ENCODE data around the gene ZNF835. TPM values are rescaled to one million over a fixed set of nuclear protein-coding genes. Genes with fewer than 3 reads are reported as not detected.
A peak's percentile ranks its signal among the peaks of the same experiment; 100 is the strongest.

ZNF835 gene
- polyA plus RNA-seq, 1 of the 3 experiments (the other 2 are of a cell fraction) = not detected

DNA sequence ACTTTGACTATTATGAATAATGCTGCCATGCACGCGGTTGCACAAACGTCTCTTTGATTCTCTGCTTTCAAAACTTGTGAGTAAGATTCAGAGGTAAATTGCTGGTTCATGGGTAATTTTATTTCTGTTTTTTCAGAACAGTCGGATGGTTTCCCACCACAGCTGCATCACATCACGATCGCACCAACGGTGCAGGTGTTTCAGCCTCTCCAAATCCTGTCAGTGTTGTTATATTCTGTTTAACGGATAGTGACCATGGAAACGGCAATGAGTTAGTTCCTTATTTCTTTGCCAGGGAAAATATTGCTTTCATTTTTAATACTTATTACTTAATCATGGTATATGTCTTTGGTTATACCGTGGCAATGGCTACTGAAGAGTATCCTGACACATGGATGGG lies 19.1 kb upstream of the ZNF835 start:
- H3K9me3 ChIP-seq = no peaks in the 10 kb centered on the region; the same call in 1 of the 2 replicates
- H4K20me1 ChIP-seq (ENCODE audit: insufficient read depth) = no peaks in the 10 kb centered on the region
- TF ChIP-seq FOXJ3 (CRISPR knock-in tag; IDR thresholded peaks at IDR 0.05) (no peak), TAF1 (IDR thresholded peaks at IDR 0.05; ENCODE audit: borderline replicate concordance, low read depth, low read length) (no peak), EZH2phosphoT487 (IDR thresholded peaks at IDR 0.05; ENCODE audit: borderline replicate concordance, low read depth) (no peak), SMC3 (IDR thresholded peaks at IDR 0.05; ENCODE audit: low read depth, low read length) (no peak), RCOR1 (IDR thresholded peaks at IDR 0.05; ENCODE audit: low read length) (no peak), POLR2AphosphoS5 (IDR thresholded peaks at IDR 0.05; ENCODE audit: low read depth, low read length) (no peak), MEF2A (IDR thresholded peaks at IDR 0.05; ENCODE audit: borderline replicate concordance, low read depth) (no peak), SIN3A (IDR thresholded peaks at IDR 0.05; ENCODE audit: borderline replicate concordance, low read depth, low read length) (no peak), IRF3 (IDR thresholded peaks at IDR 0.05; ENCODE audit: low read depth, low read length) (no peak)
- TF ChIP-seq, protein P1, sequence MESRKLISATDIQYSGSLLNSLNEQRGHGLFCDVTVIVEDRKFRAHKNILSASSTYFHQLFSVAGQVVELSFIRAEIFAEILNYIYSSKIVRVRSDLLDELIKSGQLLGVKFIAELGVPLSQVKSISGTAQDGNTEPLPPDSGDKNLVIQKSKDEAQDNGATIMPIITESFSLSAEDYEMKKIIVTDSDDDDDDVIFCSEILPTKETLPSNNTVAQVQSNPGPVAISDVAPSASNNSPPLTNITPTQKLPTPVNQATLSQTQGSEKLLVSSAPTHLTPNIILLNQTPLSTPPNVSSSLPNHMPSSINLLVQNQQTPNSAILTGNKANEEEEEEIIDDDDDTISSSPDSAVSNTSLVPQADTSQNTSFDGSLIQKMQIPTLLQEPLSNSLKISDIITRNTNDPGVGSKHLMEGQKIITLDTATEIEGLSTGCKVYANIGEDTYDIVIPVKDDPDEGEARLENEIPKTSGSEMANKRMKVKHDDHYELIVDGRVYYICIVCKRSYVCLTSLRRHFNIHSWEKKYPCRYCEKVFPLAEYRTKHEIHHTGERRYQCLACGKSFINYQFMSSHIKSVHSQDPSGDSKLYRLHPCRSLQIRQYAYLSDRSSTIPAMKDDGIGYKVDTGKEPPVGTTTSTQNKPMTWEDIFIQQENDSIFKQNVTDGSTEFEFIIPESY (IDR thresholded peaks at IDR 0.05; ENCODE audit: borderline replicate concordance, low read depth) = no peak
- DNase-seq = no peak
- no peaks in the 10 kb centered on the region for H3F3A ChIP-seq (replicated peaks; ENCODE audit: insufficient read depth)
- no peak overlapping the region for H3K4me3 ChIP-seq (ENCODE audit: low read depth in 2 of 2, low read length in 1 of 2)
- H3K9me2 ChIP-seq = no peaks in the 10 kb centered on the region
- H2AFZ ChIP-seq (ENCODE audit: low read depth) = no peak overlapping the region
- H3K9ac ChIP-seq = no peak overlapping the region
- no peaks in the 10 kb centered on the region for H3K79me2 ChIP-seq (ENCODE audit: insufficient read depth)
- no peaks in the 10 kb centered on the region for H3K4me1 ChIP-seq (ENCODE audit: control insufficient read depth in 1 of 2, insufficient read depth in 2 of 2, low read depth in 1 of 2, low read length in 1 of 2)
- no peak overlapping the region for H3K4me2 ChIP-seq
- 55% methylated on average over 10 of the region's 10 CpGs for WGBS (ENCODE audit: low lambda C conversion rate)
- no peak overlapping the region for H3K27ac ChIP-seq (ENCODE audit: low read depth in 2 of 2, low read length in 1 of 2)
- ChIA-PET CTCF (interaction anchor here (0.6 to 1.5 kb wide), 2 partner anchors 36 to 379 kb away, joined by 3 to 5 read pairs; no protein-coding TSS in a partner anchor), POLR2A (no interaction called here)
- no peaks in the 10 kb centered on the region for H3K27me3 ChIP-seq (ENCODE audit: insufficient read depth)
- H3K36me3 ChIP-seq (replicated peaks in 1 of 2; ENCODE audit: control insufficient read depth in 1 of 2, insufficient read depth in 2 of 2, low read length in 1 of 2) = no peaks in the 10 kb centered on the region

GRCh38 chr19:56689198-56689597 lies 17.6 kb upstream of the ZNF835 start:
- H2AFZ ChIP-seq (ENCODE audit: low read depth) = no peak overlapping the region
- H4K20me1 ChIP-seq (ENCODE audit: insufficient read depth) = no peaks in the 10 kb centered on the region
- H3K9me2 ChIP-seq = no peaks in the 10 kb centered on the region
- CTCF ChIA-PET = interaction anchor here (0.8 to 1.8 kb wide), 3 partner anchors 27 to 409 kb away, joined by 3 to 9 read pairs (median 5); no protein-coding TSS in a partner anchor
- H3K4me2 ChIP-seq = no peak overlapping the region
- no peaks in the 10 kb centered on the region; the same call in 1 of the 2 replicates for H3K9me3 ChIP-seq
- H3K4me1 ChIP-seq (ENCODE audit: control insufficient read depth in 1 of 2, insufficient read depth in 2 of 2, low read depth in 1 of 2, low read length in 1 of 2) = no peaks in the 10 kb centered on the region
- H3K27me3 ChIP-seq (ENCODE audit: insufficient read depth) = no peaks in the 10 kb centered on the region
- H3K36me3 ChIP-seq (replicated peaks in 1 of 2; ENCODE audit: control insufficient read depth in 1 of 2, insufficient read depth in 2 of 2, low read length in 1 of 2) = no peaks in the 10 kb centered on the region
- POLR2A ChIA-PET = no interaction called here
- no peaks in the 10 kb centered on the region for H3F3A ChIP-seq (replicated peaks; ENCODE audit: insufficient read depth)
- no peak for DNase-seq
- TF ChIP-seq MXI1 (IDR thresholded peaks at IDR 0.05; ENCODE audit: low read depth, low read length) (no peak), RAD21 (IDR thresholded peaks at IDR 0.05; ENCODE audit: low read length) (peak; percentile 43; the same call in 1 of the 2 replicates), FOXM1 (IDR thresholded peaks at IDR 0.05; ENCODE audit: low read depth) (no peak), TEAD4 (IDR thresholded peaks at IDR 0.05; ENCODE audit: borderline replicate concordance, insufficient read depth) (no peak)
- TF ChIP-seq, protein P2, sequence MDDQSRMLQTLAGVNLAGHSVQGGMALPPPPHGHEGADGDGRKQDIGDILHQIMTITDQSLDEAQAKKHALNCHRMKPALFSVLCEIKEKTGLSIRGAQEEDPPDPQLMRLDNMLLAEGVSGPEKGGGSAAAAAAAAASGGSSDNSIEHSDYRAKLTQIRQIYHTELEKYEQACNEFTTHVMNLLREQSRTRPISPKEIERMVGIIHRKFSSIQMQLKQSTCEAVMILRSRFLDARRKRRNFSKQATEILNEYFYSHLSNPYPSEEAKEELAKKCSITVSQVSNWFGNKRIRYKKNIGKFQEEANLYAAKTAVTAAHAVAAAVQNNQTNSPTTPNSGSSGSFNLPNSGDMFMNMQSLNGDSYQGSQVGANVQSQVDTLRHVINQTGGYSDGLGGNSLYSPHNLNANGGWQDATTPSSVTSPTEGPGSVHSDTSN (IDR thresholded peaks at IDR 0.05) = no peak
- H3K27ac ChIP-seq (ENCODE audit: low read depth in 2 of 2, low read length in 1 of 2) = no peak overlapping the region
- H3K9ac ChIP-seq = no peak overlapping the region
- no peaks in the 10 kb centered on the region for H3K79me2 ChIP-seq (ENCODE audit: insufficient read depth)
- 39% methylated on average over 10 of the region's 10 CpGs for WGBS (ENCODE audit: low lambda C conversion rate)
- H3K4me3 ChIP-seq (ENCODE audit: low read depth in 2 of 2, low read length in 1 of 2) = no peak overlapping the region

Data from SK-N-SH (cell line).